ENCODE results near the gene PANK2.

PANK2 gene

DNA sequence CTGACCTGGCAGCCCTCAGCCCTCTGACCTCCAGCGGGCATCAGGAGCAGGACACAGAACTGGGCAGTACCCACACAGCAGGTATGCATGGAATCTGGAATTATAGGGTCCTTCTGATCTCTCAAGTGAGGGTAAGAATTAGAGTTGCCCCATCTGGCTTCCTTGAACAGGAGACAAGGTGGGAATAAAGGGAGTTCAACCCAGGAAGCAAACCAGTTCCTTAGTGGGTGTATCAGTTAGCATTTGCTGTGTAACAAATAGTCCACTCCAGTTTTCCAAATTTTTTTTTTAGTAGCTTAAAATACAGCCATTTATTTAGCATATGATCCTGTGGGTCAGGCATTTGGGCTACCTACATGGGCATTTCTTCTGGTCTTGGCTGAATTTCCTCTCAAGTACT, 26.9 kb upstream of the PANK2 start:
- Histone ChIP-seq H3K27ac (ENCODE audit: low read length) (no peak overlapping the region), H3K9me3 (ENCODE audit: insufficient read depth, low read length) (no peaks in the 10 kb centered on the region), H4K20me1 (ENCODE audit: insufficient read depth, low read length) (no peaks in the 10 kb centered on the region), H3K4me1 (ENCODE audit: low read length) (peaks cover 11% of the 10 kb centered on the region), H2AFZ (ENCODE audit: low read depth, low read length) (no peak overlapping the region), H3K36me3 (replicated peaks; ENCODE audit: low read depth, low read length) (peaks cover 64% of the 10 kb centered on the region), H3K9ac (ENCODE audit: low read length) (no peak overlapping the region), H3K4me3 (ENCODE audit: low read length) (no peak overlapping the region), H3K27me3 (ENCODE audit: low read depth, low read length) (no peaks in the 10 kb centered on the region), H3K79me2 (ENCODE audit: low read length) (no peaks in the 10 kb centered on the region), H3K4me2 (ENCODE audit: low read length) (no peak overlapping the region)
- TF ChIP-seq, protein P1, sequence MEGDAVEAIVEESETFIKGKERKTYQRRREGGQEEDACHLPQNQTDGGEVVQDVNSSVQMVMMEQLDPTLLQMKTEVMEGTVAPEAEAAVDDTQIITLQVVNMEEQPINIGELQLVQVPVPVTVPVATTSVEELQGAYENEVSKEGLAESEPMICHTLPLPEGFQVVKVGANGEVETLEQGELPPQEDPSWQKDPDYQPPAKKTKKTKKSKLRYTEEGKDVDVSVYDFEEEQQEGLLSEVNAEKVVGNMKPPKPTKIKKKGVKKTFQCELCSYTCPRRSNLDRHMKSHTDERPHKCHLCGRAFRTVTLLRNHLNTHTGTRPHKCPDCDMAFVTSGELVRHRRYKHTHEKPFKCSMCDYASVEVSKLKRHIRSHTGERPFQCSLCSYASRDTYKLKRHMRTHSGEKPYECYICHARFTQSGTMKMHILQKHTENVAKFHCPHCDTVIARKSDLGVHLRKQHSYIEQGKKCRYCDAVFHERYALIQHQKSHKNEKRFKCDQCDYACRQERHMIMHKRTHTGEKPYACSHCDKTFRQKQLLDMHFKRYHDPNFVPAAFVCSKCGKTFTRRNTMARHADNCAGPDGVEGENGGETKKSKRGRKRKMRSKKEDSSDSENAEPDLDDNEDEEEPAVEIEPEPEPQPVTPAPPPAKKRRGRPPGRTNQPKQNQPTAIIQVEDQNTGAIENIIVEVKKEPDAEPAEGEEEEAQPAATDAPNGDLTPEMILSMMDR (IDR thresholded peaks at IDR 0.05; ENCODE audit: low read depth, low read length), result no peak
- TF ChIP-seq EZH2phosphoT487 (IDR thresholded peaks at IDR 0.05; ENCODE audit: low read depth), result no peak

DNA sequence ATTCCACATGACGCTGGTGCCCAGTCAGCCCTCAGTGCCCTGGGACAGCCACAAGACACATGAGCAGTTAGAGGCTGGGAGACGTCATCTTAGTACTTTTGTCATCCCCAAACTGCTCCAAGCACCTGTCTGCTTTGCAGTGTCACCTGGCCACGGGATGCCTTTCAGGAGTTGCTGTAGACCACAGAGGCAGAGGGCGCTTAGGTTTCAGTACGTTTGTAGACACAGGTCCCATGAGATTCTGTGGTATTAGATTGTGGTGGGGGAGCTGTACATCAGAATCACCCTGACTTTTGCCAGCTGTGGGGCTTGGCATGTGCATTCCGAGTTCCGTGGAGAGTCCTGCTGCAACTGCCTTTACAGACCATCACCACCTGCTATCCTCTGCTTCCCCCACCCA, 25.9 kb upstream of the PANK2 start:
- H3K27ac ChIP-seq (ENCODE audit: low read length), result no peak overlapping the region
- H3K36me3 ChIP-seq (replicated peaks; ENCODE audit: low read depth, low read length), result peaks cover 55% of the 10 kb centered on the region
- no peak overlapping the region for H3K4me2 ChIP-seq (ENCODE audit: low read length)
- H4K20me1 ChIP-seq (ENCODE audit: insufficient read depth, low read length), result no peaks in the 10 kb centered on the region
- TF ChIP-seq EZH2phosphoT487 (IDR thresholded peaks at IDR 0.05; ENCODE audit: low read depth), result no peak
- TF ChIP-seq, protein P1 (IDR thresholded peaks at IDR 0.05; ENCODE audit: low read depth, low read length), result no peak
- no peaks in the 10 kb centered on the region for H3K9me3 ChIP-seq (ENCODE audit: insufficient read depth, low read length)
- H3K4me3 ChIP-seq (ENCODE audit: low read length), result no peak overlapping the region
- no peak overlapping the region for H2AFZ ChIP-seq (ENCODE audit: low read depth, low read length)
- no peak overlapping the region for H3K9ac ChIP-seq (ENCODE audit: low read length)
- H3K27me3 ChIP-seq (ENCODE audit: low read depth, low read length), result no peaks in the 10 kb centered on the region
- no peaks in the 10 kb centered on the region for H3K79me2 ChIP-seq (ENCODE audit: low read length)
- H3K4me1 ChIP-seq (ENCODE audit: low read length), result peaks cover 11% of the 10 kb centered on the region

- H3K36me3 ChIP-seq (replicated peaks; ENCODE audit: low read depth, low read length), result peaks cover 55% of the 10 kb centered on the region
- H3K9me3 ChIP-seq (ENCODE audit: insufficient read depth, low read length), result no peaks in the 10 kb centered on the region
- H3K9ac ChIP-seq (ENCODE audit: low read length), result no peak overlapping the region
- no peak overlapping the region for H3K4me2 ChIP-seq (ENCODE audit: low read length)
- TF ChIP-seq, protein P1 (IDR thresholded peaks at IDR 0.05; ENCODE audit: low read depth, low read length), result no peak
- TF ChIP-seq EZH2phosphoT487 (IDR thresholded peaks at IDR 0.05; ENCODE audit: low read depth), result no peak
- no peaks in the 10 kb centered on the region for H3K27me3 ChIP-seq (ENCODE audit: low read depth, low read length)
- H3K79me2 ChIP-seq (ENCODE audit: low read length), result no peaks in the 10 kb centered on the region
- H3K27ac ChIP-seq (ENCODE audit: low read length), result no peak overlapping the region
- no peak overlapping the region for H3K4me3 ChIP-seq (ENCODE audit: low read length)
- H2AFZ ChIP-seq (ENCODE audit: low read depth, low read length), result no peak overlapping the region
- H4K20me1 ChIP-seq (ENCODE audit: insufficient read depth, low read length), result no peaks in the 10 kb centered on the region
- peaks cover 11% of the 10 kb centered on the region for H3K4me1 ChIP-seq (ENCODE audit: low read length)
These were observed 24.7 kb upstream of the PANK2 start for GRCh38 chr20:3864518-3864917.

DNA sequence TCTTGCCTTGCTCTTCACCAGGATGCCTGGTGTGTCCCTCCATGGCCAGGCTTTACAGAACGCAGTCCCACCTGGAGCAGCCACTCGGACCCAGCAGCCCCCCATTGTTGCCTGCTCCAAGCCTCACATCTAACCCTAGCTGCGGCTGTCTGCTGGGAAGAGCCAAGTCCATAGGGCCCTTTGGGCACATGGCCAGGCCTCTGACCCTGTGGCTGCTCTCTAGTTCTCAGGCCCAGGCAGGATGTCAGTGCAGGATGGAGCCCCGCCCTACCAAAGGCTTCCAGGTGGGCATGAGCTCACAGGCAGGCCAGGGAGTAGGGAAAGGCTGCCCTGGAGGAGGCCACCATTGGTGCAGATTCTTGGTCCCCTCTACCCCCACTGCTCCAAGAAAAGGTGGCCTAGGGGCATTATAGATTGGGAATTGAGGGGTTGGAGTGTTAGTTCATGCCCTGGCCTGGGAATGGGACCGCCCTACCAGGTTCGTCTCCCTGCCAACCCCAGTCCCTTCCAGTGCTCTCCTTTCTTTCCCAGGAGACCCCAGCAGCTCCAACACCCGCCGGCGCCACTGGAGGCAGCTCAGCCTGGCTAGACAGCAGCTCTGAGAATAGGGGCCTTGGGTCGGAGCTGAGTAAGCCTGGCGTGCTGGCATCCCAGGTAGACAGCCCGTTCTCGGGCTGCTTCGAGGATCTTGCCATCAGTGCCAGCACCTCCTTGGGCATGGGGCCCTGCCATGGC, 23.9 kb upstream of the PANK2 start:
- Histone ChIP-seq H3K27me3 (ENCODE audit: low read depth, low read length) (no peaks in the 10 kb centered on the region), H3K27ac (ENCODE audit: low read length) (no peak overlapping the region), H3K9me3 (ENCODE audit: insufficient read depth, low read length) (no peaks in the 10 kb centered on the region), H3K4me2 (ENCODE audit: low read length) (no peak overlapping the region), H2AFZ (ENCODE audit: low read depth, low read length) (no peak overlapping the region), H3K36me3 (replicated peaks; ENCODE audit: low read depth, low read length) (peaks cover 55% of the 10 kb centered on the region), H4K20me1 (ENCODE audit: insufficient read depth, low read length) (no peaks in the 10 kb centered on the region), H3K4me3 (ENCODE audit: low read length) (no peak overlapping the region), H3K4me1 (ENCODE audit: low read length) (peaks cover 11% of the 10 kb centered on the region), H3K79me2 (ENCODE audit: low read length) (no peaks in the 10 kb centered on the region), H3K9ac (ENCODE audit: low read length) (no peak overlapping the region)
- no peak for TF ChIP-seq EZH2phosphoT487 (IDR thresholded peaks at IDR 0.05; ENCODE audit: low read depth)
- TF ChIP-seq, protein P1 (IDR thresholded peaks at IDR 0.05; ENCODE audit: low read depth, low read length), result no peak
